HEK293 (cell line): Measurements from ENCODE around the gene C17orf100.

Source experiments
- AEBP2 ChIP-seq: fragments of 450-650 bp; formaldehyde crosslinking; IDR thresholded peaks from 2 replicates; pipeline ENCODE4 v1.5.1; 2016; ENCODE audit warnings: missing biosample characterization, missing genetic modification characterization, borderline replicate concordance
- HOXA7 ChIP-seq: sonication (generic); formaldehyde crosslinking; IDR thresholded peaks from 2 replicates; pipeline ENCODE4 v1.8.1; 2022; ENCODE audit warnings: missing genetic modification reagents, borderline replicate concordance
- ZBTB8A ChIP-seq: fragments of 450-650 bp; formaldehyde crosslinking; IDR thresholded peaks from 2 replicates; pipeline ENCODE4 v1.5.1; 2016; ENCODE audit warnings: missing biosample characterization, missing genetic modification characterization
- ZFP41 ChIP-seq: fragments of 450-650 bp; formaldehyde crosslinking; IDR thresholded peaks from 2 replicates; pipeline ENCODE4 v1.5.1; 2016; ENCODE audit warnings: missing biosample characterization, missing genetic modification characterization, borderline replicate concordance
- ZNF426 ChIP-seq: fragments of 450-650 bp; formaldehyde crosslinking; IDR thresholded peaks from 2 replicates; pipeline ENCODE4 v1.5.1; 2017; ENCODE audit warnings: missing biosample characterization, missing genetic modification characterization, mild to moderate bottlenecking, inconsistent platforms, moderate library complexity
- ZNF513 ChIP-seq: fragments of 450-650 bp; IDR thresholded peaks from 2 replicates; pipeline ENCODE4 v1.5.1; 2018; ENCODE audit warnings: missing biosample characterization, missing genetic modification characterization
- ZNF555 ChIP-seq: fragments of 450-650 bp; formaldehyde crosslinking; conservative IDR thresholded peaks from 2 replicates; pipeline ENCODE4 v1.5.1; 2017; ENCODE audit warnings: missing biosample characterization, mild to moderate bottlenecking, missing genetic modification characterization, inconsistent platforms
- ZNF571 ChIP-seq: fragments of 450-650 bp; formaldehyde crosslinking; IDR thresholded peaks from 2 replicates; pipeline ENCODE4 v1.5.0; 2017; ENCODE audit warnings: missing biosample characterization, missing genetic modification characterization
- ZSCAN30 ChIP-seq: fragments of 450-650 bp; IDR thresholded peaks from 2 replicates; pipeline ENCODE4 v1.5.1; 2018; ENCODE audit warnings: missing biosample characterization, mild to moderate bottlenecking, missing genetic modification characterization, moderate library complexity
- TF ChIP-seq, protein P1 (sequence below): fragments of 450-650 bp; formaldehyde crosslinking; IDR thresholded peaks from 2 replicates; pipeline ENCODE4 v1.5.1; 2016; ENCODE audit warnings: missing biosample characterization, missing genetic modification characterization

DNA sequence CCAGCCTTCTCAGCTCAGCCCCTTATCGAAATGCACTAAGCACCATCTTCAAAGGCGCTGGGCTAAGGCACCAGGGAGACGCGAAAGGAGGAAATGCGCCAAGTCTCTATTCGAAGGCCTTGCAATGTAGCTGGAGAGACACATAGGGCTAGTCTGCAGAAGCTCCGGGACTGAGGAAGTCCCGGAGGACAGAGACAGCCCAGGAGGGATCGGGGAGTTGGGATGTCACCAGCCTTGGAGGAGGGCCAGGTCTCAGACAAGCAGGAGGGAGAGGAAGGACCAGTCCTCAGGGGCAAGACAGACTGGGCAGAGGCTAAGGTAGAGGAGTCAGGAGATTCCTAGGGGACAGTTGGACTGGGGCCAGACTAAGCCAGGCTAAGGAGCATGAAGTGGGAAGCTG is 8.5 kb downstream of the C17orf100 start:
- no peak for TF ChIP-seq ZNF555
- TF ChIP-seq, protein P1, sequence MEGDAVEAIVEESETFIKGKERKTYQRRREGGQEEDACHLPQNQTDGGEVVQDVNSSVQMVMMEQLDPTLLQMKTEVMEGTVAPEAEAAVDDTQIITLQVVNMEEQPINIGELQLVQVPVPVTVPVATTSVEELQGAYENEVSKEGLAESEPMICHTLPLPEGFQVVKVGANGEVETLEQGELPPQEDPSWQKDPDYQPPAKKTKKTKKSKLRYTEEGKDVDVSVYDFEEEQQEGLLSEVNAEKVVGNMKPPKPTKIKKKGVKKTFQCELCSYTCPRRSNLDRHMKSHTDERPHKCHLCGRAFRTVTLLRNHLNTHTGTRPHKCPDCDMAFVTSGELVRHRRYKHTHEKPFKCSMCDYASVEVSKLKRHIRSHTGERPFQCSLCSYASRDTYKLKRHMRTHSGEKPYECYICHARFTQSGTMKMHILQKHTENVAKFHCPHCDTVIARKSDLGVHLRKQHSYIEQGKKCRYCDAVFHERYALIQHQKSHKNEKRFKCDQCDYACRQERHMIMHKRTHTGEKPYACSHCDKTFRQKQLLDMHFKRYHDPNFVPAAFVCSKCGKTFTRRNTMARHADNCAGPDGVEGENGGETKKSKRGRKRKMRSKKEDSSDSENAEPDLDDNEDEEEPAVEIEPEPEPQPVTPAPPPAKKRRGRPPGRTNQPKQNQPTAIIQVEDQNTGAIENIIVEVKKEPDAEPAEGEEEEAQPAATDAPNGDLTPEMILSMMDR (tag by site-specific recombination): no peak
- no peak for TF ChIP-seq ZNF571 (tag by site-specific recombination)
- TF ChIP-seq ZSCAN30 (tag by site-specific recombination): no peak
- TF ChIP-seq ZFP41: no peak
- TF ChIP-seq ZNF513 (tag by site-specific recombination): no peak
- TF ChIP-seq AEBP2 (tag by site-specific recombination): no peak
- no peak for TF ChIP-seq HOXA7 (CRISPR knock-in tag)
- TF ChIP-seq ZNF426: no peak
- TF ChIP-seq ZBTB8A: no peak
